Measurements from ENCODE around the gene SLC39A7.
A peak's percentile ranks its signal among the peaks of the same experiment; 100 is the strongest.

The SLC39A7 gene

DNA sequence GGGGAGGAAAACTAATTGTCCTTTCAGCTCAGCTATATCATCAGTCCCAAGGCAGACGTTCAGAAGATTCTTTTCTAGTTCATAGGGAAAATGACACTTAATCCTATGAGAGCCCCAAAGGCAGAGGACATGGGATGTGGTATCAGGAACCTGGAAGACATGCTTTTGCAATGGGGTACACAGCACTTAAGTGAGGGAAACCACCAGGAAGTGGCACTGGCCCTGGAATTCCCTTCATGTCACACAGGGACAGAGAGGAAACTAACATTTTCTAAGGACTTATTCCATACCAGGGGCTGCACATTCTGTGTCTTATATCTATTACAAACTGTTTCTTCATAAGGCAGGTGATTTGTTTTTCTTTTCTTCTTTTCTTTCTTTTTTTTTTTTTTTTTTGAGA, 42.8 kb downstream of the SLC39A7 start:
- DNase-seq = no peak

GRCh38 chr6:33247977-33248642, 47.4 kb downstream of the SLC39A7 start:
- DNase-seq = peak; percentile 85 to 90

GRCh38 chr6:33248643-33248931, 47.9 kb downstream of the SLC39A7 start:
- DNase-seq = peak in 1 of 2 donors; percentile 53

- DNase-seq = peak; percentile 99
These were observed 48.5 kb downstream of the SLC39A7 start for GRCh38 chr6:33248932-33249731.

DNA sequence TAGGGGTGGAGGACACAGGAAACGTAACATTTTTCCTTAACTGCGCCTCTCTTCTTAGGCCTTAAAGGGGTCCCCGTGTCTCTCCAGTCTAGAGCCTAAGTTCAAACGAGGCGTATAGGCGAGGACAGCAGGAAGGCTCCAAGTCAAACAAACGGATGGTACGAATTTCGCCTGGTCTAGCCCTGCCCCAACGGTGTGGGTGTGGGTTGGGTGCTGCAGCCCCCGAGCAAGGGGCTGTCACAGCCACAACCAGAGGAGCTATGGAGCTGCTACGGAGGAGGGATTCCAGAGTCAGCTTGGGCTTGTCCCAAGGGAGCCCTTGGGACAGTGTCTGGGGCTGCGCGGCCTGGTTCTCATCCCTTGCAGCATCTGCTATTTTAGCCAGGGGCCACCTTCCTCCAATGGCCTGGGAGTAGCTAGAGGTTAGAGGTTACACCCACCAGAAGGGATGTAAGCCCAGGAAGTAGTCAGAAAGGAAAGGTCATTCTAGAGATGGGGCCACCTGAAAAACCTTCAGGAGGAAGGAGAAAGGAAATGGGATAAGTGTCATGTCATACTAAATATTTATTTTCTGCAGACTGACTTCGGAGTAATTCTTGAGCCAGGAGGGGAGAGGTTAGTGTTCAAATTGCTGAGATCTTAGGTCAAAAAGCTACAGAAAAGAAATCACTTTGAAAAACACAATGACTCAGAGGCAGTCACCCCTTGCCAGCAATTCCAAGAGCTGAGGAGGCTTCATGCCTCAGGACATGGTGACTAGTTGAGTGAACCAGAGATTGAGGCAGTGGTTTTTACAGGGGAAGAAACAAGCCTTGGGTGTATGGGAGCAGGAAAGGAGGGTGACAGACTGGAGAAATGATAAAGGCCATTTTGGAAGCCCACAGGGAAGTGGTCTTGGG, 49.3 kb downstream of the SLC39A7 start:
- DNase-seq = peak in 1 of 2 donors; percentile 6

DNA sequence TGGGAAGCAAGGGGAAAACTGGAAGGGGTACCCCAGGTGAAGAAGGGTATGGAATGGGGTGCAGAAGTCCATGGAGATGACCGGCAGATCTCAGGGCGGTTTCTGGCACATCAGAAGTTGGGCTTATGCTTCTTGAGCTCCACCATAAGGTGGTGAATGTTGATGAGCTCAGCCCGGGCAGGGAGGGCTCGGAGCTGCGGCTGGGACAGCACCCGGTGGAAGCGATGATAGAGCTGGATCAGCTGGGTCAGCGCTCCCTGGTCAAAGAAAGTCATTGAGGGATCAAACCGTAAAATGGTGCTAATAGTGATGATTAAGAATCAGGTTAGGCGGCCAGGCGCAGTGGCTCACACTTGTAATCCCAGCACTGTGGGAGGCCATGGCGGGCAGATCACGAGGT, 50.1 kb downstream of the SLC39A7 start:
- no peak for DNase-seq

GRCh38 chr6:33251395-33252012, 50.8 kb downstream of the SLC39A7 start:
- DNase-seq = no peak

DNA sequence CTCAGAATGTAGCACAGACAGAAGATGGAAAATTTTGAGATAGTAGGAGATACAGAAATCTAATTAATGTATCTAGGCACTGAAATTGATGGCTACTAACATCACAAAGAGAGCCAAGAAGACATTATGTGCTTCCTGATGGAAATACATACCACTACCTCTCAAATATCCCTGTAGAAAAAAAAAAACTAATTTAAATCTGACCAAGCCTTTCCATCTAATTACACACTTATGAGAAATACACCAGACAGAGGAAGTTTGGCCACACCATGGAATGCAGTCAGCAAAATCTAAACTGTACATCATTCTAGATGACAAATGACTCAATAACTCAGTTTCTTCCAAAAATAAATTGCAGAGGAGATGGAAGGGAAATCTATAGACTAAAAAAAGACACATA, 52.1 kb downstream of the SLC39A7 start:
- peak in 1 of 2 donors; percentile 33 for DNase-seq
